ENCODE measurements around the gene OTOP2.

Gene OTOP2

GRCh38 chr17:74939534-74939933 is 15.5 kb downstream of the OTOP2 start:
- no peak for DNase-seq (ENCODE audit: insufficient read length, low spot score)
- FAIRE-seq: no peak
- TF ChIP-seq CTCF (IDR thresholded peaks at IDR 0.05; ENCODE audit: insufficient read depth, missing control alignments): no peak

DNA sequence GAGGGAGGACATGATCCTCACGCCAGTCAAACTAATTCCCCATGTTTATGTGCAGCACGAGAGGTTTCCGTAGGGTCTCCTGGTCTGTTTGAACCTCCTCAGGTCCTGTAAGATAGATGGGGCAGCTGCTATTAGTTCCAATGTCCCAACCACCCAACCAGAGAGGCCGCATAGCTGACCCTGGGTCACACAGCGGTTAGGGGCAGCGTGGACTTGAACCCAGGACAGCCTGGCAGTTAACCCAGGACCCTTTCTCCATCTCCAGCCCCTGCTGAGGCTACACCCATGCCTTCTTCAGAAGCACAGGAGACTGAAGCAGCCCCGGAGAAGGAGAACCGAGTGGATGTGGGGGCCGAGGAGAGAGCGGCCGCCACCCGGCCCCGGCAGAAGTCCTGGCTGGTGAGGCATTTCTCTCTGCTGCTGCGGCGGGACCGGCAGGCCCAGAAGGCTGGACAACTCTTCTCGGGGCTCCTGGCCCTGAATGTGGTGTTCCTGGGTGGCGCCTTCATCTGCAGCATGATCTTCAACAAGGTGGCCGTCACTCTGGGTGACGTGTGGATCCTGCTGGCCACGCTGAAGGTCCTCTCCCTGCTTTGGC is 17.2 kb downstream of the OTOP2 start:
- DNase-seq (ENCODE audit: insufficient read length, low spot score) (no peak), FAIRE-seq (no peak)
- no peak for TF ChIP-seq CTCF (IDR thresholded peaks at IDR 0.05; ENCODE audit: insufficient read depth, missing control alignments)

DNA sequence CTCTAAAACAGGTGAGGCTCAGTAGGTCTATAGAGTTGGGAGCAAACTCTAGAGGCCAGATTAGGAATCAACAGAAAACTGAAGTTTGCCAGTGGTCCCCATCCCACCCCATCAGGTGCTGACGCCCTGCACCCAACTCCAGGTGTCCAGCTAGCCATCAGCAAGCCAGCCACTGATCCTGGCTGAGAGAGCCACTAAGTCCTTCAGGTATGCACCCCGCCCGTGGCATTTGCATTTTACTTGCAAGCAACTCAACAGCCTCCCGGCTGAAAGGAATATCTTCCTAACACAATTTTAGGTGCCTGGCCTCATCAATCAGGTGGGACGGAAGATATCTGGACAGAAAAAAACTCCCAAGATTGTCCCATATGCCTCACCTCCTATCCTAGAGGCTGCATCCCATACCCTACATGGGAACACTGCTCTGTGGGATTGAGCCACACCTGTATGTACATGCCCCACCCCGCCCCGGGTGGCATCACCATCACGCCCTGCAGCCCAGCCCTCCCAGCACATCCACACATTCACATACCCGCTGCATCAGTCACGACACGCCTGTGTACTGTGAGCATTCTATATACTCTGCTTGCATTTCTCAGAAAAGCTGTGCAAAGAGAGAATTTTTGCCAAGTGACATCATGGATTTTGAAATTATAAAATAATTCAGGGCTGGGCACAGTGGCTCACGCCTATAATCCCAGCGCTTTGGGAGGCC is 19.9 kb downstream of the OTOP2 start:
- no peak for DNase-seq (ENCODE audit: insufficient read length, low spot score)

DNA sequence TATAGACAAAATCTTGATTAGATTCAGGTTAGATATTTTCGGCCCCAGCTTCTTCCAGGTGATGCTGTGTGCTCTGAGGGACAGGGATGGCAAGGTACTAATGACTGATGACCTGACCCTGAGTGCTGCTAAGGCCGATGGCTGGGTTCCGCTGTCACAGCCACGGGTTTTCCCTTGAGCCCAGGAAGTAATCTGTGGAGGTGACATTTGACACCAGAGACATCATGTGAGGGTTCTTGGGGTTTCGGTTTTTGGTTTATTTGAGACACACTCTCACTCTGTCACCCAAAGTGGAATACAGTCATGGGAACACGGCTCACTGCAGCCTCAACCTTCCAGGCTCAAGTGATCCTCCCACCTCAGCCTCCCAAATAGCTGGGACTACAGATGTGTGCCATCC is 21.5 kb downstream of the OTOP2 start:
- DNase-seq (ENCODE audit: insufficient read length, low spot score) (no peak), FAIRE-seq (no peak)
- TF ChIP-seq CTCF (IDR thresholded peaks at IDR 0.05; ENCODE audit: insufficient read depth, missing control alignments): no peak

More for the DNA sequence above, 19.9 kb downstream of the OTOP2 start:
- TF ChIP-seq CTCF (IDR thresholded peaks at IDR 0.05; ENCODE audit: insufficient read depth, missing control alignments): no peak
- no peak for FAIRE-seq

DNA sequence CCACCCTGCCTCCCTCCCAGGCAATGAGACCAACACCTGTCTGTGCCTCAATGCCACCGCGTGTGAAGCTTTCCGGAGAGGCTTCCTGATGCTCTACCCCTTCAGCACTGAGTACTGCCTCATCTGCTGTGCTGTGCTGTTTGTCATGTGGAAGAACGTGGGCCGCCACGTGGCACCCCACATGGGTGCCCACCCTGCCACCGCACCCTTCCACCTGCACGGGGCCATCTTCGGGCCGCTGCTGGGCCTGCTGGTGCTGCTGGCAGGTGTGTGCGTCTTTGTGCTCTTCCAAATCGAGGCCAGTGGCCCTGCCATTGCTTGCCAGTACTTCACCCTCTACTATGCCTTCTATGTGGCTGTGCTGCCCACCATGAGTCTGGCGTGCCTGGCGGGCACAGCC is 22.6 kb downstream of the OTOP2 start:
- no peak for TF ChIP-seq CTCF (IDR thresholded peaks at IDR 0.05; ENCODE audit: insufficient read depth, missing control alignments)
- FAIRE-seq (no peak), DNase-seq (ENCODE audit: insufficient read length, low spot score) (no peak)

DNA sequence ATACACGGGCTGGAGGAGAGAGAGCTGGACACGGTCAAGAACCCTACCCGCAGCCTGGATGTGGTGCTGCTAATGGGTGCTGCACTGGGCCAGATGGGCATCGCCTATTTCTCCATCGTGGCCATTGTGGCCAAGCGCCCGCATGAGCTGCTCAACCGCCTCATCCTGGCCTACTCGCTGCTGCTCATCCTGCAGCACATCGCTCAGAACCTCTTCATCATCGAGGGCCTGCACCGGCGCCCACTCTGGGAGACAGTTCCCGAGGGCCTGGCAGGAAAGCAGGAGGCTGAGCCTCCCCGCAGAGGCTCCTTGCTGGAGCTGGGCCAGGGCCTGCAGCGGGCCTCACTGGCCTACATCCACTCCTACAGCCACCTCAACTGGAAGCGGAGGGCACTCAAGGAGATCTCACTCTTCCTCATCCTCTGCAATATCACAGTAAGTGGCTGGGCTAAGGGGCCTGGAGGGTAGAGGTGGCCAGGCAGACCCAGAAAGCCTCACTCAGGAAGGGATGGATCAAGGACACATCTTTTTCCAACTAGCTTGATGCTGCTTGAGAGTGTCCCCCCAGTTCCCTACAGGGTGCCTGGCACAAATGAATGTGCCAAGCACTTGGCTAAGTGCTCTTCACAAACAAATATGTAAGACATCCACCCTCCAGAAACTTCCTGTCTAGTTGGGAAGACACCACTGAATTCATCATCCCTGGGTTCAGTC is 23.1 kb downstream of the OTOP2 start:
- no peak for FAIRE-seq
- DNase-seq (ENCODE audit: insufficient read length, low spot score): no peak
- no peak for TF ChIP-seq CTCF (IDR thresholded peaks at IDR 0.05; ENCODE audit: insufficient read depth, missing control alignments)
